Hematopoietic multipotent progenitor cell treated with erythropoietin and hydrocortisone succinate and interleukin-3 and kit ligand, for 6 days (in vitro differentiated cells): ENCODE measurements around the gene PLIN3.
"Not testable (repeated sequence)": the region's sequence is repeated elsewhere in the genome, so short reads cannot be mapped to it uniquely, and the experiment has no call there.

Experiments used
- DNase-seq: peaks from one replicate; pipeline ENCODE4 v3.0.0-alpha.2; 2015

PLIN3 gene

DNA sequence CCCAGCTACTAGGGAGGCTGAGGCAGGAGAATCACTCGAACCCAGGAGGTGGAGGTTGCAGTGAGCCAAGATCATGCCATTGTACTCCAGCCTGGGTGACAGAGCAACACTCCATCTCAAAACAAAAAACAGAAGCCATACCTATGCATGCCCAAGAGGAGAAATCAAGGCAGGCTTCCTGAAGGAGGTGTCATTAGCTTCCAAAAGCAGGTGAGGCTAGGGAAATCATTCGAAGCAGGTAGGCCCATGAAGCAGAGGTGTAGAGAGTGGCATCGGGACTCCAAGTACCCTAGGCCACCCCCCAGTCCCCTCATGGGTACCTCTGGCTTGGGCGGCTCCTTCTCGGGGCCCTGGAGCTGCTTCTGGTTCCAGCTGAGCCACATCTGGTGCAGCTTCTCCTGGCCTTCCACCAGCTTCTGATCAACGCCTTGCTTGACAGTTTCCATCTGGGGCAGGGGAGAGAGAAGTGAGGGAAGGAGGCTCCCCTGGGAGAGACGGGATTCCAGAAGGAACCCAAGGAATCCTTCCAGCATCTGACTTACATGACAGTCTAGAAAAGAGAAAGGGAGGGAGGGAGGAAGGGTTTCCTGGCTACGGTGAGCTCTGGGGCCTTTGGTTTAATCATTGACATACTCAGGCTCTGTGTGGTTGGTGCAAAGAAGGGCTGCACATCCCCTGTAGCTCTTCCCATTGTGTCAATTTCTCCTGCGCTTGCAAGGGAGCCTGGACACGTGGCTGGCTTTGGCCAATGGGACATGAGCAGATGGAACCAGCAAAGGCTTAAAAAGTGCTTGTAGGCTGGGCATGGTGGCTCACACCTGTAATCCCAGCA, 22.9 kb downstream of the PLIN3 start:
- no peak for DNase-seq

DNA sequence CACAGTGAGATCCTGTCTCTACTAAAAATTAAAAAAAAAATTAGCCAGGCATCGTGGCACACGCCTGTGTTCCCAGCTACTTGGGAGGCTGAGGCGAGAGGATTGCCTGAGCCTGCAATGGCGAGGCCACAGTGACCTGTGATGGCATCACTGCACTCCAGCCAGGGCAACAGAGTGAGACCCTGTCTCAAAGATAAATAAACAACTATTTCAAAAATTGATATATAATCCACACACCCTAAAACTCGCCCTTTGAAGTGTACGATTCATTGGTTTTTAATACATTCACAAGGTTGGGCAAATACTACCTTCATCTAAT, 23.9 kb downstream of the PLIN3 start:
- no peak for DNase-seq

DNA sequence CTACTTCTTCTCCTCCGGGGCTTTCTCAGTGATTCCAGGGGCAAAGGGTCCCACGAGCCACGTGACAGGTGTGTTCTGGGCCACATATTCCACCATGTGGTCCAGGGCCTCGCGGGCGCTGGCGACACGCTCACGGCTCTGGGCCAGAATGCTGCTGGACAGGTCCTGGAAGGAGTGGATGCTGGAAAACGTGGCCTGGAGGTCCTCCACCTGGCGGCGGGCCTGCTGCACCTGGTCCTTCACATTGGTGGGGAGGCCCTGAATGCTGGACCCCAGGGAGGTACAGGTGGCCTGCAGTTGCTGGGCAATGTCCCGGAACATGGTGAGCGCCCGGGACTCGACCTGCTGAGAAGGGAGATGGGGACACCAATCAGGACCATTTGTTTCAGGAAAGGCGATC, 28.3 kb downstream of the PLIN3 start:
- no peak for DNase-seq

DNA sequence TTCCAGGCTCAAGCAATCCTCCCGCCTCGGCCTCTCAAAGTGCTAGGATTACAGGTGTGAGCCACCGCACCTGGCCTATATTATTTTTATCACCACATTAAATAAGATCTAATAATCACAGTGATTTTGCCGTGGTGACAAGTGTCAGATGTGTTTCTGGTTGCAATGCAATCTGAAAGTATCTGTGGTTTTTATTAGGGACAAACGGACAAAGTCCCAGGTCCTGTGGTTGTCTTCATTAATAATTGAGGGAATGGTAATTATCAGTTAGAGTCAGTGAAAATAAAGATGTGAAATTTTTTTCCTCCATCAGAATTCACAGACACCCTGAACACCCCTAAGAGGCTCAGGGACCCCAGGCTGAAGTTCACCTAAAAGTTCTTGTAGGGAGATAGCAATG, 34.7 kb downstream of the PLIN3 start:
- DNase-seq = no peak

DNA sequence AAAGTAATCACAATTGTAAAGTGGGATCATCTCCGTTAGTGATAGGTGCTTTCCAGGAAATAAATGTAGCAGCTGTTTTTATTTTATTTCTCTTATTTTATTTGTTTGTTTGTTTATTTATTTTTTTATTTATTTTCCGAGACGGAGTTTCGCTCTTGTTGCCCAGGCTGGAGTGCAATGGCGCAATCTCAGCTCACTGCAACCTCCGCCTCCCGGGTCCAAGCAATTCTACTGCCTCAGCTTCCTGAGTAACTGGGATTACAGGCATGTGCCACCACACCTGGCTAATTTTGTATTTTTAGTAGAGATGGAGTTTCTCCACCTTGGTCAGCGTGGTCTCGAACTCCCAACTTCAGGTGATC, 35.5 kb downstream of the PLIN3 start:
- DNase-seq = not testable (repeated sequence)

DNA sequence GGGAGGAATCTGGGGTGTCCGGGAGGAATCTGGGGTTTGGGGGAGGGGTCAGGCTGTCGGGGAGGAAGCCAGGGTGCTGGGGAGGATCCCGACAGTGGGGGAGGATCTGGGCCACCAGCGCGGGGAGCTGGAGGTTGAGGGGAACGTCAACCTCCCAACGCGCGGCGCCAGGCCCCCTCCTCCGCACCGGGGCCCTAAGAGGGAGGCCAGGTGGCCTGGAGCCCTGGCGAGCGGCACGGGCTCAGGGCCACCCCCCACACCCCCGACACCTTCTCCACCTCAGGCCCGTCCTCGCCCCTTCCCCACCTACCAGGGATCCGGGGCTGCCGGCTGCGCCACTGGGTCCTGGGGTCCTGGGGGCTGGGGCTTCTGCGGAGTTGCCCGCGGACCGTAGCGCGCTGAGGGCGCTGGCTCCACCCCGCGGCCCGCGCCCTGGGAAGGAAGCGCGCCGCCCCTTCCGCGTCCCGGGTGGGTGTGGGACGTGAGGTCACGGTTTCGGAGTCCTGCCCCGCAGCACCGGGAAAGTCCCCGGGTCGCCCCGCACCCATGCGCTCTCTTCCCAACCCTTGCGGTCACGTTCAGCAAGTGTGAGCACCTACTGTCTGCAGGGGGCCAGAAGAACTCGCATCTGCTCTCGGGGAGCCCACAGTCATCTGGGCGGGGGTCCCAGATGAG, 36.0 kb downstream of the PLIN3 start, which contains the start of gene TICAM1:
TICAM1 (minus strand) TSS at position 409 of the 675 bp plus-strand sequence. CDS start 13,335 bp downstream, outside the sequence.
- peak; percentile 71 for DNase-seq

DNA sequence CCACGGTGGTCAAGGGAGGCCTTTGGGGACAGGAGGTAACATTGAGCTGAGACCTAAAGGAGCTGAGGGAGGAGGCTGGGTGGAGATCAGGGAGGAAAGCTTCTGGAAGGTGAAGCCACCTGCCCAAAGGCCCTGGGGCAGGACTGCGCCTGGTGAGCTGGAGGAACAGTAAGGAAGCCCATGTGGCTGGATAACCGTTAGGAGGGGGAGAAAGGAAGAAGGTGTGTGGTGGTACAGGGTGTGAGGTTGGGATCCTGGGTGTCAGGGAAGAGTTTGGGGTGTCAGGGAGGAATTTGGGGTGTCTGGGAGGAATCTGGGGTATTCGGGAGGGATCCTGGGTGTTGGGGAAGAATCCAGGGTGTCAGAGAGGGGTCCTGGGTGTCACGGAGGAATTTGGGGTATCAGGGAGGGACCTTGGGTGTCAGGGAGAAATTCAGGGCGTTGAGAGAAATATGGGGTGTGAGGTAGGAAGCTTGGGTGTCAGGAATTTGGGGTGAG, 36.6 kb downstream of the PLIN3 start:
- no peak for DNase-seq

DNA sequence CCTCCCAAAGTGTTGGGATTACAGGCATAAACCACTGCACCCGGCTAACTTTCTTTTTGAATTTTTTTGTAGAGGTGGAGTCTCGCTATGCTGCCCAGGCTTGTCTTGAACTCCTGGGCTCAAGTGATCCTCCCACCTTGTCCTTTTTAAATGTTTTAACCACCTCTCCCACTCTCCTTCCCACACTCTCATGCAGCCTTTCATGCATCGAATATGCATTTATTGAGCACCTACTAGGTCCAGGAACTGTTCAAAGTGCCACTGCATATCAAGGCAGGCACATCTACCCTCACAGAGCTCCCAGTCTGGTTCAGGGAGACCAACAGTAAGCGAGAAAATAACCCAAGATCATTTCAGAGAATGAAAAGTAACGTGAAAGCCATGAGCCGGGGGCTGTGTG, 37.1 kb downstream of the PLIN3 start:
- DNase-seq = no peak

DNA sequence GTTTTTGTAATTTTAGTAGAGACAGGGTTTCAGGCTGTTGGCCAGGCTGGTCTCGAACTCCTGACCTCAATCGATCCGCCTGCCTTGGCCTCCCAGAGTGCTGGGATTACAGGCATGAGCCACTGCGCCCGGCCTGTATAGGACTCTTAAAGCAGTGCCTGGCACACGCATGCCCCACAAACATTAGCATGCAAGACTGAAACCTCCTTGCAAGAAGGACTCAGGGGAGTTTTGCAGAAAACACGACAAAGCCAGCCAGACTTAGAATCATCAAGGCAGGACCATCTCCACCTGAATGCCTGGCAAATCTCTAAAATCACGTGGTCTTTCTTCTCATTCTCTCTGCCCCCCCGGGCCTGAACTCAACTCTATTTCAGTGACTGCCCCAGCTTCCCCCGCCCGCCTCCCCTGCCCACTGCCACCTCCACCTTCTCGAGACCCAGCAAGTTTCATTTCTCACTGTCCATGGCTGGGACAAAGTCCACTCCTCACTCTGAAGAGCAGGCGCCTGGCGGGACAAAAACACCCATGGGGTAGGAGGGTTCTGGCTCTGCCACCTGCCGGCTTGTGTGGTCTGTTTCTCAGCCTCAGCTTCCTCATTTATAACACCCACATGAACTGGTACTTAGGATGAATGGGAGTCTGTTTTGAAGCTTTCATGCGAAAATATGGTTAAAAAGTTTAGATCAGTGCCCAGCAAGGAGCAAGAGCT, 38.3 kb downstream of the PLIN3 start:
- DNase-seq = peak; percentile 62

DNA sequence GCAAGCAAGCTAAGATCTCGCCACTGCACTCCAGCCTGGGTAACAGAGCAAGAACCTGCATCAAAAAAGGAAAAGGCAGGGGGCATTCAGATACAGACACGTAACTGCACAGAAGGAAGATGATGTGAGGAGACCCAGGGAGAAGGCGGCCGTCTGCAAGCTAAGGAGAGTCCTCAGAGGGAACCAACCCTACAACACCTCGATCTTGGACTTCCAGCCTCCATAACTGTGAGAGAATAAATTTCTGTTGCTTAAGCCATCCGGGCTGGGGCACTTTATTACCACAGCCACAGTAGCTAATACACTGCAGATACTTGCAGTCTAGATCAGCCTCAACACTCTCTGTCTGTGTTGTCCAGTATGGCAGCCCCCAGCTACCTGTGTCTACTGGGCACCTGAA, 43.9 kb downstream of the PLIN3 start:
- no peak for DNase-seq

DNA sequence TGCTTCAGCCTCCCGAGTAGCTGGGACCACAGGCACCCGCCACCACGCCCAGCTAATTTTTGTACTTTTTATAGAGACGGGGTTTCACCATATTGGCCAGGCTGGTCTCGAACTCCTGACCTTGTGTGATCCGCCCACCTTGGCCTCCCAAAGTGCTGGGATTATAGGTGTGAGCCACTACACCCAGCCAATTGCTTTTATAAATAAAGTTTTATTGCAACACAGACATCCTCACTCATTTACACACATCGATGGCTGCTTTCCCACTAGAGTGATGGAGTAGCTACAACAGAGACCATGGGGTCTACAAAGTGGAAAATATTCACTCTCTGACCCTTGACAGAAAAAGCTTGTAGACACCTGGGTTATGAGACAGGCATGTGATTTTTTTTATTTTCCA, 45.1 kb downstream of the PLIN3 start:
- not testable (repeated sequence) for DNase-seq

DNA sequence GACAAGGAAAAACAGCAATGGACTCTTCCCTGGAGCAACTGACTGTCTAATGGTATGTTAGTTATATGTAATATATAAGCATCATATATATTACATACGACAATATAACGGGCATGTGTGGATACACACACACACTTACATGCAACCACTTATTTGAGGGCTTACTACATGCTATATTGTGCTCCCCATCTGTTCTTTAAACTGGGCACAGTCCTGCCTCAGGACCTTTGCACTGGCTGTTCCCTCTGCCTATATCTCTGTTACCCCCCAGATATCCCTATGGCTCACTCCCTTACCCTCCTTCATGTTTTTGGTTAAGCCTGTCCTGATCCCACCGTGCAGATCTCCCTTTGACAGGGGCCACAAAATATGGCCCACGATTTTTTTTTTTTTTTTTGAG, 46.2 kb downstream of the PLIN3 start:
- DNase-seq = no peak

DNA sequence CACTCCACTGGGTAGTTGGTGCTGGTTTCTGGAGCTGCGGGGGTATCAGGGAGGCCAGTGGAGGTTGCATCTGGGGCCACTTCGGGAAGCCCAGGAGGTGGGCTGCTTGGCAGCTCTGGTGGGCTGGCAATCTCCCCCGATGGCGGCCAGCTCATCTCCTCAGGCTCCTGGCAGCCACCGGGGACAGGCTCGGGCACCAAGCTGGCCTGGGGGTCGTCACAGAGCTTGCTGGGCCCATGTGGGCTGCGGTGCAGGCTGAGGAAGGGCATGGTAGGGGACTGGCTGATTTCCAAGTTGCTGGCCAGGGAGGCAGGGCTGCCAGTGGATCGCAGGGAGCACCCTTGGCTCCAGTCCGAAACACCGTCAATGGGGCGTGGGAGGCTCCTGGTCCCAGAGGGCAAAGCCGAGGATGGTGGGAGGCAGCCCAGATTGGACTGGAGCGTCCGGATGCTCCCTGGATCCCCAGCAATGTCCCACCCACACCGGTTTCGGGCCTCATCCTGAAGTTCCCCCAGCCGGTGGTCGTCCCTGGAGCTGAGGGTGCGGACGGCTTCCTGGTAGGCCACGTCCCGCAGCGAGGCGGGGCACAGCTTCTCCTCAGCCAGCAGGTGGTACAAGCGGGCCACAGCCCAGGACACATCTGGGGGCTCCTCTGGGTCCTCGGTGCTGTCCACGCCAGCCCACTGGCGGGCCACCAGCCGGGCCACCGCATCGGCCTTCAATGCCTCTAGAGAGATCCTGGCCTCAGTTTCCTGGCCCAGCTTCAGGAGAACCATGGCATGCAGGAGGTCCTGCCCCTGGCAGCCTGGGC, 49.8 kb downstream of the PLIN3 start:
- no peak for DNase-seq

DNA sequence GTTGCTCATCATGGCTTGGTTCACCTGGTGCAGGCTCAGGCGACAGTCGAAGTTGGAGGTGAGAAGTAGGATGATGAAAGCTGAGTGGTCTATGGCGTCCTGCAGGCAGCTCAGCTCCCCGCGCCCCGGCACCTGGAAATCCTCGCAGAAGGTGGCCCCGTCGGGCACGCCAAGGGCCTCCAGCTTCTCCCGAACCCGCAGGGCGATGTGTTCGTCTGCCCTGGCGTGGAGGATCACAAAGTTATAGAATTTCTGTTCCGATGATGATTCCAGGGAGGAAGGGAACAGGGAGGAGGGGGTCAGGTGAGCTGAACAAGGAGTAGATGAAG, 50.6 kb downstream of the PLIN3 start:
- no peak for DNase-seq

DNA sequence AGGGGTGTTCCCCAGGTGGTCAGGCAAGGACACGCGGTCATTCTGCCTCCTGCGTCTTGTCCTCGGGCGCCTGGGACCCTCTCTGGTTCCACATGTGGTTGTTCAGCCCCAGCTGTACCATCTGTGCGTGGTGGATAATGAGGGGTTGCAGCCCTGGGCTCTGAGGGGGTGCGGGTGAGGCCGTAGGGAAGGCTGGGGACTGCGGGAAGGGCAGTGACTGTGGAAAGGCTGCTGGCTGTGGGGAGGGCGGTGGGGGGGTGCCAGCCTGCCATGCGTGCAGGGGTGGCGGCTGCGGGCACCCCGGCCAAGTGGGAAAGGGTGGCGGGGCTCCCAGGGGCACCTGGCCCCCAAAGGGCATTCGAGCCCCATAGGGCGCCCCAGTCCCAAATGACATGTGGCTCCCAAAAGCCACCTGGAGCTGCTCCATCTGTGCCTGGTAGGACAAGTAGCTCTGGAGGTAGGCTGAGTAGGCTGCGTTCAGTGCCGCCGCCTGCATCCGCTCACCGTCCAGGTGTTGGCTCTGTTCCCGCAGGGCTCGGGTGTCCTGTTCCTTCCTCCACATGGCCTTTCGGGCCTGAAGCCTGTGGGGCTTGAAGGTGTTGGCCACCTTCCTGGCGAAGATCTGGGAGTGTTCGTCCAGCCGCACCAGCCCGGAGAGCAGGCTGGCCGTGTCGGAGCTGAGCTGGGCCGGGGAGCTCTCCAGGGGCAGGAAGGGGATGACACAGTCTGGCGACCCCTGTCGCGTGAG, 51.1 kb downstream of the PLIN3 start:
- DNase-seq = no peak

DNA sequence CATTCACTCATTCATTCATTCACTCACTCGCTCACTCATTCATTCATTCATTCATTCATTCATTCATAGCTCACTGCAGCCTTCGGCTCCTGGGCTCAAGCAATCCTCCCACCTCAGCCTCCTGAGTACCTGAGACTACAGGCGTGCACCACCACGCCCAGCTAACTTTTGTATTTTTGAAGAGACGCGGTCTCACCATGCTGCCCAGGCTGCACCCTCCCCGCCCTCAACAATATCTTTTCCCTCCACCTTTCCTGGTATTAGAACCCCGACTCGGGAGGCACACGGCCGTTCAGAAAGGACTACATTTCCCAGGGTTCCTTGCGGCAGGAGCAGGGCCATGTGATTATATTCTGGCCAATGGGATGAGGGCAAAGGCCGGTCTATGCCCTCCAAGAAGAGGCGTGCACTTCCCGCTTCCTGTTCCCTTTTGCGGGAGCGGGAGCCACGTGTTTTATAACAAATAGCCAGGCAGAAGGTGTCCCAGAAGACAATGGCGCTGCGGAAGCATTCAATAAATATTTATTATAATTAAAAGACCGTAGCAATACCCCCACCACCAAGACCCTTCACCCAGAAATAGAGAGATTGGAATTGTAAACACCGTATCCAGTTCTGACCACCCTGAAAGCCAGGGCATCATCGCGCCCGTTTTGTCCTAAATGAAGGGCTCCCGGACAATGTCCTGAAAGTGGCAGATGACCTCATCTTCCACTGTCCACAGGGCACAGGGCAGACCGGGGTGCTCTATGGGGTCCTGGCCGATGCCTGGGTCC, 51.9 kb downstream of the PLIN3 start:
- peak; percentile 99 for DNase-seq

DNA sequence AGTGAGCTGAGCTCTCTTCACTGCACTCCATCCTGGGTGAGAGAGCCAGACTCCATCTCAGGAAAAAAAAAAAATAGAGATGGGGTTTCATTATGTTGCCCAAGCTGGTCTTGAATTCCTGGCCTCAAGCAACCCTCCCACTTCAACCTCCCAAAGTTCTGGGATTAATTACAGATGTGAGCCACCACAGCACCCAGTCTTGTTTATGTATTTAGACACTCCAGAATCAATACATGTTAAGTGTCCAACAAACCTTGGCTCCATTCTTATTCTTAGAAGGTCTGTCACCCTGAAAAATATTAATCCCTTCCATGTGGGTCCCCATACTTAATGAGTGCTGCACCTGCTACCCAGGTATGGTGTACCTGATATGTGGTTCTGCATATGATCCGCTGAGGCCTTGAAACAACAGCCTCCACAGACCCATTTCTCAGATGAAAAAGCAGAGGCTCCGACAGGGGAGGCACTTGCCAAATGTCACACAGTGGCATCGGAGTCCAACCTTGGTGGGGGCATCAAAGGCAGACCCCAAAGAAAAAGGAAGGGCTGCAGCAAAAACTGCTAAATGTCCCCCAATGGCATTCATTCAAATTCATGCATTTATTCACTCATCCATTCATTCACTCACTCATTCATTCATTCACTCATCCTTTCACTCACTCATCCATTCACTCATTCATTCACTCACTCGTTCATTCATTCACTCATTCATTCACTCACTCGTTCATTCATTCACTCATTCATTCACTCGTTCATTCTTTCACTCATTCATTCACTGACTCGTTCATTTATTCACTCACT, 52.6 kb downstream of the PLIN3 start:
- DNase-seq = no peak

DNA sequence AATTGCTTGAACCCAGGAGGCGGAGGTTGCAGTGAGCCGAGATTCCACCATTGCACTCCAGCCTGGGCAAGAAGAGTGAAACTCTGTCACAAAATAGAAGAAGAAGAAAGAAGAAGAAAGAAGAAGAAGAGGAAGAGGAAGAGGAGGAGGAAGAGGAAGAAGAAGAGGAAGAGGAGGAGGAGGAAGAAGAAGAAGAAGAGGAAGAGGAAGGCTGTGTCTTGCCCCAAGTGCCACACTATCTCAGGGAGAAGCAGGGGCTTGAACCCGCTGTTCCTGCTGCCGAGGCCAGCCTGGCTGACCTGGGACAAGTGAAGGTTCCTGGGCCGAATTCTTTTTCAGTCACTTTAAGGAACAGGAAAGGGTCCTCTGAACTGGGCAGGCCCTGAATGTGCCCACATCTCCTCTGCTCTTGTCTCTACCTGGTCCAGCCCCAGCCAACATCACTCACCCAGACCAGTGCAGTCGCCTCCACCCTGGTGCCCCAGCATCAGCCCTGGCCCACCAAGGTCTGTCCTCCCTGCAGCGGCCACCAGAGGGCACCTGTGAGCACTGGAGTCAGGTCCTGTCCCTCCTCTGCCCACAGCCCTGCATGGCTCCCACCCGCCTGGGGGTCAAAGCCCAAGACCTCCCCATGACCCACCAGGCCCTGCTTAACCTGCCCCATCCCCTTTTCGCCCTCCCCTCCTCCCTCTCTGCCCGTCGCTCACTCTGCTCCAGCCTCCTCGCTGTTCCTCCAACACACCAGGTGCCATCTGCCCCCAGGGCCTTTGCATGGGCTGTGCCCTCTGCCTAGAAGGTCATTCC, 55.9 kb downstream of the PLIN3 start:
- DNase-seq = peak; percentile 82

DNA sequence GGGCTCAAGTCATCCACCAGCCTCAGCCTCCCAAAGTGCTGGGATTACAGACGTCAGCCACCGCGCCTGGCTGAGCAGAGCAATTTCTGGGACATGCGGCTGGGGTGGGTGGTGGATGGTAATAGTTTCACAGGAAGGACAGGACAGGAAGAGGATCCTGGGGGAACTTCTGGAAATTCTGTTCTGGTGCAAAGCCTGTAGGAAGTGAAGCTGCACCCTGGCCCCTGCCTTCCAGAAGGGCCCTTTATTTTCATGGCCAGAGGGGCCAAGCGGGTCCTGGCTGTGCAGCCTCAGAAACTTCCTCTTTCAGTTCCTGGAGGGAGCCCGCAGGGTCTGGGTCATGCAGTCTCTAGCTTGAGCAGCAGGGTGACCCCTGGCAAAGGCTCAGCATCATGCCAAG, 60.3 kb downstream of the PLIN3 start:
- DNase-seq = peak; percentile 55

DNA sequence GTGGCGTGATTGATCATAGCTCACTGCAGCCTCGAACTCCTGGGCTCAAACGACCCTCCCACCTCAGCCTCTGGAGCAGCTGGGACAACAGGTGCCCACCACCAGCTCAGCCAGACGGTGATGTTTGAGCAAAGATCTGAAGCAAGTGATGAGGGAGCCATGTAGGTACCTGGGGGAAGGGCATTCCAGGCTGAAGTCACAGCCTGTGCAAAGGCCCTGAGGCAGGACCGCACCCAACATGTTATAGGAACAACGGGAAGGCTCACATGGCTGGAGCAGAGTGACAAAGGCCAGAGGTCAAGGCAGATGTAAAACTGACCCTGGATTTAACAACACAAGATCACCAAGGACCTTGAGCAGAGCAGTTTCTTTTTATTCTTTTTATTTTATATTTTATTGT, 61.1 kb downstream of the PLIN3 start:
- DNase-seq = no peak
